Heart left ventricle (tissue), 16 donors: ENCODE measurements around the gene COL5A3. TPM values are rescaled to one million over a fixed set of nuclear protein-coding genes. Genes with fewer than 3 reads are reported as not detected.
A peak's percentile ranks its signal among the peaks of the same experiment; 100 is the strongest.

Source experiments
- ATAC-seq, 4 donors: fragments of 200-7000 bp; cut with Tn5 transposase; one replicate each; pipeline ENCODE4 v1.9.1; 2020 to 2022; ENCODE audit warnings: moderate library complexity in 4 of 4, mild to moderate bottlenecking in 3 of 4, moderate number of reproducible peaks in 1 of 4
- DNase-seq, 5 donors: peaks; one replicate each; pipeline ENCODE4 v3.0.0-alpha.2; 2020
- H3K27ac ChIP-seq, 12 donors: fragments of 200-600 bp; sonication (generic) in 4 of 12; one replicate each; pipeline versions ENCODE4 v1.5.0 to v1.8.0; 2016 to 2022; ENCODE audit warnings: mild to moderate bottlenecking in 2 of 12
- H3K27me3 ChIP-seq, 9 donors: fragments of 200-600 bp; sonication (generic) in 2 of 9; one replicate each; pipeline versions ENCODE4 v1.5.1 to v1.8.0; 2016 to 2022; ENCODE audit warnings: mild to moderate bottlenecking in 3 of 9
- H3K36me3 ChIP-seq, 9 donors: fragments of 200-600 bp; sonication (generic) in 2 of 9; one replicate each; pipeline versions ENCODE4 v1.5.0 to v1.8.0; 2018 to 2022; ENCODE audit warnings: mild to moderate bottlenecking in 2 of 9
- H3K4me1 ChIP-seq, 12 donors: fragments of 200-600 bp; sonication (generic) in 4 of 12; one replicate each; pipeline versions ENCODE4 v1.5.0 to v1.8.0; 2016 to 2022; ENCODE audit warnings: mild to moderate bottlenecking in 3 of 12
- H3K4me3 ChIP-seq, 12 donors: fragments of 200-600 bp; sonication (generic) in 4 of 12; one replicate each; pipeline versions ENCODE4 v1.5.0 to v1.8.0; 2017 to 2022; ENCODE audit warnings: mild to moderate bottlenecking in 9 of 12, moderate library complexity in 4 of 12
- H3K9me3 ChIP-seq, 12 donors: fragments of 200-600 bp; sonication (generic) in 4 of 12; one replicate each; pipeline versions ENCODE4 v1.5.0 to v1.8.0; 2016 to 2022; ENCODE audit warnings: mild to moderate bottlenecking in 1 of 12
- CTCF ChIP-seq, 12 donors: fragments of 200-600 bp; sonication (generic) in 4 of 12; IDR thresholded peaks; one replicate each; pipeline versions ENCODE4 v1.5.0 to v1.8.0; 2018 to 2022; ENCODE audit warnings: antibody characterized with exemption in 12 of 12, mild to moderate bottlenecking in 5 of 12
- POLR2A ChIP-seq, 2 donors: fragments of 450-650 bp; IDR thresholded peaks; one replicate each; pipeline ENCODE4 v1.6.1; 2017; ENCODE audit warnings: antibody characterized with exemption in 2 of 2, mild to moderate bottlenecking in 2 of 2, moderate library complexity in 2 of 2
- WGBS, 4 donors: extraction: QIAGEN DNeasy Blood & Tissue Kit in 2 of 4; methylation state at CpG; one replicate each; pipeline versions ENCODE4 v1.1.5 to v1.1.7; 2013 to 2018; 5-methylcytosine and 5-hydroxymethylcytosine counted together
- intact Hi-C, 10 donors: fragments of 100-400 bp; cut with DNase I; formaldehyde crosslinking; loops; one replicate each; pipeline versions ENCODE4 v1.11.1 to v1.14.2; 2022
- polyA plus RNA-seq, 2 donors: library from polyadenylated mRNA; stranded (reverse); fragments of 200-250 nt; gene quantifications; one replicate each; pipeline ENCODE4 v1.2.3, GENCODE V29; 2013
- total RNA-seq, 9 donors: library from RNA; depleted of rRNA in 2 of 9; stranded (reverse); fragments of >200 nt in 2 of 9; fragmentation: NEBNext Ultra II Directional in 3 of 9; extraction: Animal tissue kit (Norgen Biotek cat#: 25700) in 3 of 9; gene quantifications; one replicate each; pipeline versions ENCODE4 v1.1.0 to v1.2.4, GENCODE V29; 2016 to 2023
- donor health status: ischemic (EF 13 %, LVEDD 7.1; RV severe dilation, severe dysfunction).
- donor health status: healthy with polysubstance abuse.
- donor health status: DM: no; HTN: yes; CAD: no.
- donor health status: DM: no; HTN: no; CAD: no.
- donor health status: ischemic (EF 25% LVEDD 6.9; RV normal size, moderate dysfunction).
- donor health status: ischemic (EF 25% LVEDD 5.7; RV mildly dilated, moderate dysfunction).
- donor health status: healthy.
- donor health status: DM: yes; HTN: yes; CAD: no.
- donor health status: ischemic (EF 35%, LVEDD 5.7; RV mildly dilated, moderate dysfunction).
- donor health status: nonischemic (EF 11% LVEDD 7.7; RV severe dilation, severe dysfunction).
- donor health status: DM: yes; HTN: yes; CAD: no.
- donor health status: PGD.
- donor health status: ischemic (EF 29% LVEDD 5.4; RV normal size, mild dysfunction).
- donor health status: nonischemic (EF 23%, LVEDD 6.1; RV moderate dilation, normal function).

The COL5A3 gene
- total and polyA plus RNA-seq, 11 donors: 5.0 to 34.1 (median 12.2) TPM

GRCh38 chr19:9969688-9969975 lies 40.7 kb downstream of the COL5A3 start:
- H3K36me3 ChIP-seq: peaks cover 0 to 75% (median 33%) of the 10 kb centered on the region in 9 donors
- H3K4me1 ChIP-seq: no peaks in the 10 kb centered on the region
- 81 to 100% (median 86%) methylated on average over 2 of the region's 2 CpGs for WGBS, 4 donors
- no peak overlapping the region for H3K4me3 ChIP-seq
- H3K9me3 ChIP-seq: no peaks in the 10 kb centered on the region
- H3K27ac ChIP-seq: no peak overlapping the region
- peaks cover 0 to 31% (median 10%) of the 10 kb centered on the region in 9 donors for H3K27me3 ChIP-seq
- no peak for TF ChIP-seq POLR2A (IDR thresholded peaks at IDR 0.05)
- no peak for TF ChIP-seq CTCF (IDR thresholded peaks at IDR 0.05)
- DNase-seq (peak in 1 of 5 donors; percentile 20), ATAC-seq (no peak)
- intact Hi-C loops: no loop called here

GRCh38 chr19:9968820-9969687 lies 41.2 kb downstream of the COL5A3 start:
- Histone ChIP-seq H3K36me3 (peaks cover 0 to 78% (median 30%) of the 10 kb centered on the region in 9 donors), H3K4me1 (no peaks in the 10 kb centered on the region), H3K9me3 (no peaks in the 10 kb centered on the region), H3K27me3 (peaks cover 0 to 37% (median 10%) of the 10 kb centered on the region in 9 donors), H3K4me3 (no peak overlapping the region), H3K27ac (no peak overlapping the region)
- 68 to 79% (median 73%) methylated on average over 3 to 8 of the region's 8 CpGs for WGBS, 4 donors
- no peak for TF ChIP-seq POLR2A (IDR thresholded peaks at IDR 0.05)
- no peak for TF ChIP-seq CTCF (IDR thresholded peaks at IDR 0.05)
- DNase-seq: peak in 1 of 5 donors; percentile 28
- peak in 1 of 4 donors; percentile 7 for ATAC-seq
- intact Hi-C loops: no loop called here

GRCh38 chr19:9967326-9967725 lies 43.0 kb downstream of the COL5A3 start:
- intact Hi-C loops: no loop called here

More at GRCh38 chr19:9967326-9967725, 43.0 kb downstream of the COL5A3 start:
- DNase-seq (no peak), ATAC-seq (no peak)
- H3K36me3 ChIP-seq: peaks cover 0 to 77% (median 29%) of the 10 kb centered on the region in 9 donors
- no peaks in the 10 kb centered on the region for H3K9me3 ChIP-seq
- H3K27ac ChIP-seq: no peak overlapping the region
- peaks cover 0 to 45% (median 10%) of the 10 kb centered on the region in 9 donors for H3K27me3 ChIP-seq
- H3K4me1 ChIP-seq: no peaks in the 10 kb centered on the region
- no peak for TF ChIP-seq CTCF (IDR thresholded peaks at IDR 0.05)
- TF ChIP-seq POLR2A (IDR thresholded peaks at IDR 0.05): no peak
- no peak overlapping the region for H3K4me3 ChIP-seq
- WGBS, 4 donors: 56 to 80% (median 63%) methylated on average over 1 to 4 of the region's 4 CpGs
